Stomach (tissue), 9 donors: ENCODE measurements around the gene ATAD1. TPM values are rescaled to one million over a fixed set of nuclear protein-coding genes. Genes with fewer than 3 reads are reported as not detected.

ENCODE experiments used
- DNase-seq, 2 donors: peaks; one replicate each; pipeline versions ENCODE4 v3.0.0 to v3.0.0-alpha.2; 2013 to 2019
- H3K27ac ChIP-seq, 5 donors: fragments of 200-600 bp in 4 of 5; sonication (generic) in 4 of 5; one replicate each; pipeline ENCODE4 v1.5.1; 2013 to 2019; ENCODE audit warnings: mild to moderate bottlenecking in 1 of 5, moderate library complexity in 1 of 5
- H3K27me3 ChIP-seq, 3 donors: fragments of 200-600 bp; sonication (generic); one replicate each; pipeline ENCODE4 v1.5.1; 2017 to 2019; ENCODE audit warnings: mixed run types in 1 of 3
- H3K36me3 ChIP-seq, 4 donors: fragments of 200-600 bp; sonication (generic); 1 replicate in 3 of 4; 2 replicates in 1 of 4; pipeline ENCODE4 v1.5.1; 2016 to 2019
- H3K4me1 ChIP-seq, 4 donors: fragments of 200-600 bp; sonication (generic); one replicate each; pipeline ENCODE4 v1.5.1; 2016 to 2019
- H3K4me3 ChIP-seq, 4 donors: fragments of 200-600 bp; sonication (generic) in 3 of 4; one replicate each; pipeline ENCODE4 v1.5.1; 2016 to 2019; ENCODE audit warnings: mild to moderate bottlenecking in 1 of 4
- H3K9me3 ChIP-seq, 4 donors: fragments of 200-600 bp; sonication (generic); one replicate each; pipeline ENCODE4 v1.5.1; 2016 to 2019
- EP300 ChIP-seq: sonication (generic); formaldehyde crosslinking; IDR thresholded peaks from one replicate; pipeline ENCODE4 v1.6.1; 2017; ENCODE audit warnings: antibody characterized with exemption
- POLR2A ChIP-seq, 4 donors: fragments of 450-650 bp; IDR thresholded peaks; one replicate each; pipeline ENCODE4 v1.6.1; 2016; ENCODE audit warnings: antibody characterized with exemption in 4 of 4, control low read depth in 2 of 4, mild to moderate bottlenecking in 1 of 4, moderate library complexity in 1 of 4
- POLR2AphosphoS5 ChIP-seq, 3 donors: sonication (generic); formaldehyde crosslinking; IDR thresholded peaks; one replicate each; pipeline ENCODE4 v1.6.1; 2016; ENCODE audit warnings: antibody characterized with exemption in 3 of 3
- WGBS, 5 donors: extraction: QIAGEN DNeasy Blood & Tissue Kit in 3 of 5; methylation state at CpG; one replicate each; pipeline versions ENCODE4 v1.1.5 to v1.1.7; 2013 to 2018; 5-methylcytosine and 5-hydroxymethylcytosine counted together
- intact Hi-C: fragments of 100-400 bp; cut with DNase I; formaldehyde crosslinking; loops from one replicate; pipeline ENCODE4 v1.15.1; 2023; ENCODE audit warnings: low total_unique reads
- polyA plus RNA-seq, 3 donors: library from polyadenylated mRNA; stranded (reverse); fragments of 200-250 nt; gene quantifications; one replicate each; pipeline ENCODE4 v1.2.3, GENCODE V29; 2013
- total RNA-seq, 5 donors: library from RNA; depleted of rRNA; stranded (reverse); fragments of >200 nt; gene quantifications; one replicate each; pipeline versions ENCODE4 v1.1.0 to v1.2.3, GENCODE V29; 2014 to 2016
- TF ChIP-seq, protein P1 (sequence below), 7 experiments: fragments of 450-650 bp in 4 of 7; fragments of 200-600 bp in 3 of 7; sonication (generic) in 3 of 7; IDR thresholded peaks; one replicate each; pipeline ENCODE4 v1.5.1; 2016 to 2019; ENCODE audit warnings: antibody characterized with exemption in 7 of 7, control low read depth in 2 of 7, mild to moderate bottlenecking in 1 of 7
- donor health status: healthy with polysubstance abuse.
- donor health status: Bipolar disorder and iron deficiency.
- donor health status: healthy.

The ATAD1 gene
- total and polyA plus RNA-seq, 8 donors, result 7.0 to 61.7 (median 13.8) TPM

DNA sequence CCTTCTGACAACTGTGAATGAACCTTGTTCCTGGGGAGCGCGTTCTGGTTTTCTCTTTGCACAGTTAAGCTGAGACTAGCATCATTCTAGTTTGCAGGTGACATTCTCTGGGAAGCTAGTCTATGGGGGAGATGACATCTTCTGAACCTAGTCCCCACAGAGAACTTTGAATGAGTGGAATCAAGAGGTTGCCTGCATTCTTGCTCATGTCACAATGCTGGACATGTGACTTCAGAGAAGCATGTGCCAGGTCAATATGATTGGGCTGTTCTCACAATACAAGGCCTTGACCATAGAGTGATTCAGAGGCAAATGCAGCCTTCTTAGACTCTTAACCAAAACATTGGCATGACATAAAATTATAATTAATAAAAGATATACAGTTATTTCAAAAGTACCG lies 23.2 kb upstream of the ATAD1 start:
- no peaks in the 10 kb centered on the region for H3K27me3 ChIP-seq
- H3K9me3 ChIP-seq, result no peaks in the 10 kb centered on the region
- no peak for DNase-seq
- H3K4me3 ChIP-seq, result no peak overlapping the region
- peaks cover 0 to 18% (median 3%) of the 10 kb centered on the region in 4 donors for H3K4me1 ChIP-seq
- H3K36me3 ChIP-seq, result no peaks in the 10 kb centered on the region
- H3K27ac ChIP-seq, result no peak overlapping the region
- intact Hi-C loops, result no loop called here
- 76 to 89% (median 82%) methylated on average over 3 of the region's 3 CpGs for WGBS, 5 donors
- TF ChIP-seq EP300 (no peak), POLR2A (IDR thresholded peaks at IDR 0.05) (no peak), POLR2AphosphoS5 (IDR thresholded peaks at IDR 0.05) (no peak)
- TF ChIP-seq, protein P1, sequence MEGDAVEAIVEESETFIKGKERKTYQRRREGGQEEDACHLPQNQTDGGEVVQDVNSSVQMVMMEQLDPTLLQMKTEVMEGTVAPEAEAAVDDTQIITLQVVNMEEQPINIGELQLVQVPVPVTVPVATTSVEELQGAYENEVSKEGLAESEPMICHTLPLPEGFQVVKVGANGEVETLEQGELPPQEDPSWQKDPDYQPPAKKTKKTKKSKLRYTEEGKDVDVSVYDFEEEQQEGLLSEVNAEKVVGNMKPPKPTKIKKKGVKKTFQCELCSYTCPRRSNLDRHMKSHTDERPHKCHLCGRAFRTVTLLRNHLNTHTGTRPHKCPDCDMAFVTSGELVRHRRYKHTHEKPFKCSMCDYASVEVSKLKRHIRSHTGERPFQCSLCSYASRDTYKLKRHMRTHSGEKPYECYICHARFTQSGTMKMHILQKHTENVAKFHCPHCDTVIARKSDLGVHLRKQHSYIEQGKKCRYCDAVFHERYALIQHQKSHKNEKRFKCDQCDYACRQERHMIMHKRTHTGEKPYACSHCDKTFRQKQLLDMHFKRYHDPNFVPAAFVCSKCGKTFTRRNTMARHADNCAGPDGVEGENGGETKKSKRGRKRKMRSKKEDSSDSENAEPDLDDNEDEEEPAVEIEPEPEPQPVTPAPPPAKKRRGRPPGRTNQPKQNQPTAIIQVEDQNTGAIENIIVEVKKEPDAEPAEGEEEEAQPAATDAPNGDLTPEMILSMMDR (IDR thresholded peaks at IDR 0.05), result no peak

DNA sequence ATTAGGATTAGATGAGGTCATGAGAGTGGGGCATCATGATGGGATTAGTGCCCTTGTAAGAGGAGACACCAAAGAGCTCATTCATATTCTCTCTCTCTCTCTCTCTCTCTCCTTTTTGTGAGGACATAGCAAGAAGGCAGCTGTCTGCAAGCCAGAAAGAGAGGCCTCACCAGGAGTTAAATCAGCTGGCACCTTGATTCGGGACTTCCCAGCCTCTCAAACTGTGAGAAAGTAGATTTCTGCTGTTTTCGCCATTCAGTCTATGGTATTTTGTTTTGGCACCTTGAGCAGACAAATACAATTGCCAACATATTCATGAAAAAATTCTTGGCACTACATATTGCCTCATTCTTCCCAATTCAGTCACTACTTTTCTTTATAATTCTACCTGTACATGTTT lies 20.6 kb upstream of the ATAD1 start:
- Histone ChIP-seq H3K9me3 (no peaks in the 10 kb centered on the region), H3K27me3 (no peaks in the 10 kb centered on the region), H3K4me3 (no peak overlapping the region), H3K27ac (no peak overlapping the region), H3K36me3 (no peaks in the 10 kb centered on the region), H3K4me1 (peaks cover 0 to 7% (median 0%) of the 10 kb centered on the region in 4 donors)
- intact Hi-C loops, result no loop called here
- no peak for DNase-seq
- WGBS, 5 donors, result 83 to 95% (median 94%) methylated on average over 2 of the region's 2 CpGs
- no peak for TF ChIP-seq EP300
- no peak for TF ChIP-seq POLR2A (IDR thresholded peaks at IDR 0.05)
- TF ChIP-seq, protein P1 (IDR thresholded peaks at IDR 0.05), result no peak
- TF ChIP-seq POLR2AphosphoS5 (IDR thresholded peaks at IDR 0.05), result no peak

DNA sequence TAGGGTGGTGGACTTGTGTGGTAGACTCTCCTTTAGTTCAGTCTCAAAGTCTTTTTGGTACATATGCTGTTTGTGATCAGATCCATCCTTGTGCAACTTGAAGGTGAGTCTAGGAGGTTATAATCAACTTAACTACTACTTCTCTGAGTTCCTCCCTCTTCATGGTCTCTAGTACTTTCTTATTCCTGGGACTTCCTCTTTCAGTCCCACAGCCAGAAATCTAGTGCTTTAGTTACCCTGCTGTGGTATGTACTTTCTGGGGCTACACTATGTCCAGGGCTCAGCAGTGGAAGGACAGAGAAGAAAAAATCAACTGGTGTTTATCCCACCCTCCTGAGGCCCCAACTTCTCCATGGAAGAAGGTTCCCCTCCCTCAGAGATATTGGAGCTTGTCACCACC lies 19.4 kb upstream of the ATAD1 start:
- no peak for DNase-seq
- H3K36me3 ChIP-seq, result no peaks in the 10 kb centered on the region
- intact Hi-C loops, result no loop called here
- TF ChIP-seq POLR2A (IDR thresholded peaks at IDR 0.05), result no peak
- no peak for TF ChIP-seq POLR2AphosphoS5 (IDR thresholded peaks at IDR 0.05)
- no peak for TF ChIP-seq EP300
- TF ChIP-seq, protein P1 (IDR thresholded peaks at IDR 0.05), result no peak
- H3K4me1 ChIP-seq, result no peaks in the 10 kb centered on the region
- H3K27ac ChIP-seq, result no peak overlapping the region
- no peak overlapping the region for H3K4me3 ChIP-seq
- H3K9me3 ChIP-seq, result no peaks in the 10 kb centered on the region
- no peaks in the 10 kb centered on the region for H3K27me3 ChIP-seq

DNA sequence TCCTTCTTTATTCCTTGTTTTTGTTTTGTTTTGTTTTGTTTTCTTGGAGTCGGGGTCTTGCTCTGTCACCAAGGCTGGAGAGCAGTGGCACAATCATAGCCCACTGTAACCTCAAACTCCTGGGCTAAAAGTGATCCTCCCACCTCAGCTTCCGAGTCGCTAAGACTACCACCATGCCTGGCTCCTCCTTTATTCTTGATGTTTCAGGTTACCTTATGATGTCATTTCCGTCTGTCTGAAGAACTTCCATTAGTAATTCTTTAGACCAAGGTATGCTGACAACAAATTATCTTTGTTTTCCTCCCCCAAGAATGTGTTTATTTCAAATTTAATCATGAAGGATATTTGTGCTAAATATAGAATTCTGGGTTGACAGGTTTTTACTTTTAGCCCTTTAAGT lies 18.1 kb upstream of the ATAD1 start:
- H3K36me3 ChIP-seq, result no peaks in the 10 kb centered on the region
- intact Hi-C loops, result no loop called here
- H3K9me3 ChIP-seq, result no peaks in the 10 kb centered on the region
- H3K27ac ChIP-seq, result no peak overlapping the region
- H3K4me3 ChIP-seq, result no peak overlapping the region
- TF ChIP-seq, protein P1 (IDR thresholded peaks at IDR 0.05), result no peak
- TF ChIP-seq EP300 (no peak), POLR2A (IDR thresholded peaks at IDR 0.05) (no peak), POLR2AphosphoS5 (IDR thresholded peaks at IDR 0.05) (no peak)
- DNase-seq, result no peak
- H3K4me1 ChIP-seq, result no peaks in the 10 kb centered on the region
- WGBS, 5 donors, result 87 to 96% (median 95%) methylated on average over 4 of the region's 4 CpGs
- no peaks in the 10 kb centered on the region for H3K27me3 ChIP-seq
